ENCODE results near the gene EPB41L4B.

The EPB41L4B gene

GRCh38 chr9:109267555-109267954, 53.3 kb downstream of the EPB41L4B start:
- no peak for DNase-seq

- DNase-seq: no peak
These were observed 55.8 kb downstream of the EPB41L4B start for GRCh38 chr9:109264877-109265587.

GRCh38 chr9:109263358-109263757, 57.5 kb downstream of the EPB41L4B start:
- DNase-seq: no peak

- no peak for DNase-seq
These were observed 62.2 kb downstream of the EPB41L4B start for GRCh38 chr9:109258481-109259302.

GRCh38 chr9:109256336-109256735, 64.5 kb downstream of the EPB41L4B start:
- DNase-seq: no peak

GRCh38 chr9:109255394-109255793, 65.5 kb downstream of the EPB41L4B start:
- DNase-seq: no peak

- no peak for DNase-seq
These were observed 66.5 kb downstream of the EPB41L4B start for GRCh38 chr9:109254317-109254716.

GRCh38 chr9:109253637-109254284, 67.1 kb downstream of the EPB41L4B start:
- no peak for DNase-seq

GRCh38 chr9:109253241-109253636, 67.6 kb downstream of the EPB41L4B start:
- no peak for DNase-seq

- DNase-seq: no peak
These were observed 68.6 kb downstream of the EPB41L4B start for GRCh38 chr9:109252291-109252690.

- DNase-seq: no peak
These were observed 69.1 kb downstream of the EPB41L4B start for GRCh38 chr9:109251776-109252106.

GRCh38 chr9:109251080-109251775, 69.6 kb downstream of the EPB41L4B start:
- DNase-seq: no peak

GRCh38 chr9:109250771-109251079, 70.1 kb downstream of the EPB41L4B start:
- DNase-seq: no peak

- no peak for DNase-seq
These were observed 70.5 kb downstream of the EPB41L4B start for GRCh38 chr9:109250311-109250741.

- DNase-seq: no peak
These were observed 71.2 kb downstream of the EPB41L4B start for GRCh38 chr9:109249615-109250014.

- DNase-seq: no peak
These were observed 72.7 kb downstream of the EPB41L4B start for GRCh38 chr9:109248133-109248581.

GRCh38 chr9:109247228-109247627, 73.6 kb downstream of the EPB41L4B start:
- DNase-seq: no peak

GRCh38 chr9:109246533-109246932, 74.3 kb downstream of the EPB41L4B start:
- DNase-seq: no peak

GRCh38 chr9:109245310-109245897, 75.5 kb downstream of the EPB41L4B start:
- no peak for DNase-seq

- DNase-seq: peak; percentile 68
These were observed 76.4 kb downstream of the EPB41L4B start for GRCh38 chr9:109244179-109245132.

- no peak for DNase-seq
These were observed 78.1 kb downstream of the EPB41L4B start for GRCh38 chr9:109242741-109243140.

GRCh38 chr9:109242014-109242413, 78.8 kb downstream of the EPB41L4B start:
- DNase-seq: no peak

Measured in activated CD4-positive, CD25-positive, alpha-beta regulatory T cell treated with anti-CD3 and anti-CD28 coated beads, Interleukin-2, amount 50 U/mL, for 72 hours (primary cell).